ENCODE measurements around the gene AXL.

AXL gene

DNA sequence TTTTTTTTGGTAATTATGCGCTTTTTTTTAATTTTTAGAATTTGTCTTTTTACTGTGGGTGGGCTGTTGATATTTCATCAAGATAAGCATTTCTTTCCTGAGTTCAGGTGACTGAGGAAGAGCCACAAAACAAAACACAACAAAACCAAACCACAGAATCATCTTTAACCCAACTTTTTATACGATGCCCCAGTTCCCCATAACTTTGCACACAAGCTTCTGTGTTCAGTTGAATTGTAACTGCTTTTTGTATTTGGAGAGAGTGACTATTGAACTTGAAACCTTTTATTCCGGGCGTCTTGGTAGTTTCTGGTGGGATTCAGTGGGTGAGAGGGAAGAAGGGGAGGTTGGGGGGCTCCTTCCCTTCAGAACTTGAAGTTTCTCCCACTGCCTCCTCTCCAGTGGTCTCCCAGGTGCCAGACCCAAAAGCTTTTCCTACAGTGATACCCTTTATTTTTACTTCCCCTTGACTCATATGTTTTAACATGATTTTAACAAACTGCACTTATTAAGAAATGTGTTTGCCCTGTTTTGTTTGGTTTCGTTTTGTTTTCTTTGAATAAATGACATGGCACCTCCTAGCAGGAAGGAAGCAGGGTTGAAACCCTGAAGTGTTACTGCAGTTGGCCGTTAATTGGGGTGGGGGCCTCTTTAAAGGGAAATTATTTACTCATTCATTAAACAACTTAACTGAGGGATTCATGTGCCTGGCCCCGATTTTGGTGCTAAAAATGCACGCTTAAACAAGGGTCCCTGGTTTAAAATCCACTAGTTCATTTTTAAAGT lies 88.3 kb downstream of the AXL start:
- H3K36me3 Mint-ChIP-seq: peaks cover 71% of the 10 kb centered on the region
- peak overlapping the region; percentile 95 for H3K27ac Mint-ChIP-seq
- peak; percentile 48 for DNase-seq
- H3K27me3 Mint-ChIP-seq: peaks cover 6% of the 10 kb centered on the region
- H3K4me3 Mint-ChIP-seq: peak overlapping the region; percentile 91
- H3K9me3 Mint-ChIP-seq: no peaks in the 10 kb centered on the region
- peaks cover 90% of the 10 kb centered on the region for H3K4me1 Mint-ChIP-seq
- CTCF ChIA-PET: interaction anchor here (0.9 to 3.9 kb wide), 8 partner anchors 9 to 180 kb away, joined by 3 to 39 read pairs (median 13); partner anchors contain the start of gene HNRNPUL1

GRCh38 chr19:41307954-41308449 lies 89.0 kb downstream of the AXL start:
- CTCF ChIA-PET: interaction anchor here (0.9 to 3.9 kb wide), 13 partner anchors 10 to 240 kb away, joined by 3 to 39 read pairs (median 6); partner anchors contain the start of gene HNRNPUL1
- DNase-seq: no peak
- no peaks in the 10 kb centered on the region for H3K9me3 Mint-ChIP-seq
- peaks cover 6% of the 10 kb centered on the region for H3K27me3 Mint-ChIP-seq
- H3K4me1 Mint-ChIP-seq: peaks cover 85% of the 10 kb centered on the region
- H3K36me3 Mint-ChIP-seq: peaks cover 65% of the 10 kb centered on the region
- peak overlapping the region; percentile 91 for H3K4me3 Mint-ChIP-seq
- H3K27ac Mint-ChIP-seq: peak overlapping the region; percentile 95

GRCh38 chr19:41308450-41309179 lies 89.6 kb downstream of the AXL start:
- CTCF ChIA-PET: interaction anchor here (0.7 to 3.9 kb wide), 18 partner anchors 10 to 239 kb away, joined by 3 to 39 read pairs (median 4); partner anchors contain the start of gene HNRNPUL1
- peaks cover 85% of the 10 kb centered on the region for H3K4me1 Mint-ChIP-seq
- peaks cover 6% of the 10 kb centered on the region for H3K27me3 Mint-ChIP-seq
- peak overlapping the region; percentile 91 for H3K4me3 Mint-ChIP-seq
- H3K9me3 Mint-ChIP-seq: no peaks in the 10 kb centered on the region
- peaks cover 65% of the 10 kb centered on the region for H3K36me3 Mint-ChIP-seq
- peak overlapping the region; percentile 95 for H3K27ac Mint-ChIP-seq
- peak; percentile 95 for DNase-seq

DNA sequence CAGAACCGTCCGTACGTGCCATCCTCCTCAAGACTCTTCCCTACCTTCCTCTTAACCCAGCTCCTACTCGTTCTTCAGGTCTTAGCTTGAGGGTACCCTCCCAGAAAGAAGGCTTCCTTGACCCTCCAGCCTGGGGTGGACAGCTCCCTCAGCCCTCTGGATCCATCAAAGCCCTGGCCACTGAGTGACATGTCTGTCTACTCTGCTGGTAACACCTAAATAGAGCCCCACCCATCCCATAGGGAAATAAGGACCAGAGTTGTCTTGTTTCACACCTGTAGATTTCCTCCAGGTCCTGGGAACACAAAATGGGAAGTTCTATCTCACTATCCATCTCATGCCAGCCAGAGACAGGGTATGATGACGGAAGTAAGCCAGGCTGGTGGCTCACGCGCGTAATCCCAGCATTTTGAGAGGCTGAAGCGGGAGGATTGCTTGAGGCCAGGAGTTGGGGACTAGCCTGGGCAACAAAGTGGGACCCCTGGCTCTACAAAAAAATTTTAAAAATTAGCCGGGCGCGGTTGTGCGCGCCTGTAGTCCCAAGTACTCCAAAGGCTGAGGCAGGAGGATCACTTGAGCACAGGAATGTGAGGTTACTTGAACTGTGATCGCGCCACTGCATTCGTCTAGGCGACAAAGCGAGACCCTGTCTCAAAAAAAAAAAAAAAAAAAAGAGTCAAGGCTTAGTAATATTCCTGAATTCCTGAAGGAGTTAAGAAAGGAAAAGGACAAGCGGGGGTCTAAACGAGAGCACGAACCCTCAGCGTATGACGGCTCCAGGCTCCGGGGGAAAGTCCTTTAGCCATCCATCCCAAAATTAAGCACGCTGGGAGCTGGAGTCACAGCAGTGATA lies 90.4 kb downstream of the AXL start:
- DNase-seq: no peak
- Mint-ChIP-seq H3K36me3 (peaks cover 59% of the 10 kb centered on the region), H3K4me3 (peak overlapping the region; percentile 91), H3K27me3 (peaks cover 6% of the 10 kb centered on the region), H3K27ac (peak overlapping the region; percentile 95), H3K4me1 (peaks cover 82% of the 10 kb centered on the region), H3K9me3 (no peaks in the 10 kb centered on the region)
- CTCF ChIA-PET: interaction anchor here (0.6 to 3.9 kb wide), 17 partner anchors 11 to 238 kb away, joined by 3 to 39 read pairs (median 4); partner anchors contain the start of gene HNRNPUL1

GRCh38 chr19:41310033-41310831 lies 91.2 kb downstream of the AXL start, which contains the start of gene CCDC97:
Gene CCDC97, plus strand, starts transcription at chr19:41310172. Its CDS starts 139 bp downstream, at chr19:41310311.
- H3K27me3 Mint-ChIP-seq: peaks cover 6% of the 10 kb centered on the region
- CTCF ChIA-PET: interaction anchor here (0.6 to 3.9 kb wide), 4 partner anchors 12 to 260 kb away, joined by 3 to 39 read pairs (median 12); partner anchors contain the start of gene HNRNPUL1
- no peaks in the 10 kb centered on the region for H3K9me3 Mint-ChIP-seq
- H3K36me3 Mint-ChIP-seq: peaks cover 50% of the 10 kb centered on the region
- peak; percentile 92 for DNase-seq
- H3K4me3 Mint-ChIP-seq: peak within 1 kb of the TSS; percentile 91
- peak within 1 kb of the TSS; percentile 95 for H3K27ac Mint-ChIP-seq
- peaks cover 73% of the 10 kb centered on the region for H3K4me1 Mint-ChIP-seq

DNA sequence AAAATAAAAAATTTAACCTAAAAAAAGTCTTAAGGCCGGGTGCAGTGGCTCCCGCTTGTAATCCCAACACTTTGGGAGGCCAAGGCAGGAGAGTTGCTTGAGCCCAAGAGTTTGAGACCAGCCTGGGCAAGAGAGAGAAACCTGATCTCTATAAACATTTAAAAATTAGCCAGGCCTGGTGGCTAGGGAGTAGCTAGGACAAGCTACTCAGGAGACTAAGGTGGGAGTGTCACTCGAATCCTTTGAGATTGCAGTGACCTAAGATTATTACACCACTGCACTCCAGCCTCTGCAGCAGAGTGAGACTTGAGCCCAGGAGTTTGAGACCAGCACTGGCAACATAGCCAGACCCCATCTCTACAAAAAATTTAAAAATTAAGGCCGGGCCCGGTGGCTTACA lies 92.0 kb downstream of the AXL start:
- Mint-ChIP-seq H3K36me3 (peaks cover 45% of the 10 kb centered on the region), H3K4me1 (peaks cover 67% of the 10 kb centered on the region), H3K27ac (no peak overlapping the region), H3K4me3 (peak overlapping the region; percentile 91), H3K9me3 (no peaks in the 10 kb centered on the region), H3K27me3 (peaks cover 6% of the 10 kb centered on the region)
- CTCF ChIA-PET: interaction anchor here (0.6 to 3.8 kb wide), 3 partner anchors 13 to 259 kb away, joined by 4 to 20 read pairs (median 4); partner anchors contain the start of gene HNRNPUL1
- no peak for DNase-seq
